ENCODE results near the gene TVP23A.
"Not testable (repeated sequence)": the region's sequence is repeated elsewhere in the genome, so short reads cannot be mapped to it uniquely, and the experiment has no call there.

The TVP23A gene

GRCh38 chr16:10780628-10781027 lies 38.0 kb downstream of the TVP23A start:
- Histone ChIP-seq H3K27ac (no peak overlapping the region), H3K27me3 (ENCODE audit: control insufficient read depth, insufficient read depth, low read length) (no peaks in the 10 kb centered on the region), H3K9me3 (ENCODE audit: control insufficient read depth, low read length) (no peaks in the 10 kb centered on the region), H3K36me3 (ENCODE audit: control insufficient read depth, insufficient read depth, low read length) (no peaks in the 10 kb centered on the region), H3K4me3 (ENCODE audit: low read depth, low read length) (no peak overlapping the region), H2AFZ (no peak overlapping the region), H3K4me2 (ENCODE audit: low read length) (no peak overlapping the region), H3K4me1 (no peaks in the 10 kb centered on the region), H3K79me2 (no peaks in the 10 kb centered on the region), H3K9ac (no peak overlapping the region)
- TF ChIP-seq, protein P1, sequence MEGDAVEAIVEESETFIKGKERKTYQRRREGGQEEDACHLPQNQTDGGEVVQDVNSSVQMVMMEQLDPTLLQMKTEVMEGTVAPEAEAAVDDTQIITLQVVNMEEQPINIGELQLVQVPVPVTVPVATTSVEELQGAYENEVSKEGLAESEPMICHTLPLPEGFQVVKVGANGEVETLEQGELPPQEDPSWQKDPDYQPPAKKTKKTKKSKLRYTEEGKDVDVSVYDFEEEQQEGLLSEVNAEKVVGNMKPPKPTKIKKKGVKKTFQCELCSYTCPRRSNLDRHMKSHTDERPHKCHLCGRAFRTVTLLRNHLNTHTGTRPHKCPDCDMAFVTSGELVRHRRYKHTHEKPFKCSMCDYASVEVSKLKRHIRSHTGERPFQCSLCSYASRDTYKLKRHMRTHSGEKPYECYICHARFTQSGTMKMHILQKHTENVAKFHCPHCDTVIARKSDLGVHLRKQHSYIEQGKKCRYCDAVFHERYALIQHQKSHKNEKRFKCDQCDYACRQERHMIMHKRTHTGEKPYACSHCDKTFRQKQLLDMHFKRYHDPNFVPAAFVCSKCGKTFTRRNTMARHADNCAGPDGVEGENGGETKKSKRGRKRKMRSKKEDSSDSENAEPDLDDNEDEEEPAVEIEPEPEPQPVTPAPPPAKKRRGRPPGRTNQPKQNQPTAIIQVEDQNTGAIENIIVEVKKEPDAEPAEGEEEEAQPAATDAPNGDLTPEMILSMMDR (IDR thresholded peaks at IDR 0.05) = no peak

GRCh38 chr16:10779908-10780307 lies 38.7 kb downstream of the TVP23A start:
- H3K4me3 ChIP-seq (ENCODE audit: low read depth, low read length); H3K27me3 ChIP-seq (ENCODE audit: control insufficient read depth, insufficient read depth, low read length); H3K4me1 ChIP-seq; H3K79me2 ChIP-seq; H3K9ac ChIP-seq; H3K27ac ChIP-seq; H3K4me2 ChIP-seq (ENCODE audit: low read length); H3K9me3 ChIP-seq (ENCODE audit: control insufficient read depth, low read length); H2AFZ ChIP-seq; H3K36me3 ChIP-seq (ENCODE audit: control insufficient read depth, insufficient read depth, low read length): not testable (repeated sequence)

GRCh38 chr16:10777356-10777755 lies 41.2 kb downstream of the TVP23A start:
- no peak overlapping the region for H3K4me3 ChIP-seq (ENCODE audit: low read depth, low read length)
- H3K27me3 ChIP-seq (ENCODE audit: control insufficient read depth, insufficient read depth, low read length) = no peaks in the 10 kb centered on the region
- no peaks in the 10 kb centered on the region for H3K9me3 ChIP-seq (ENCODE audit: control insufficient read depth, low read length)
- H3K9ac ChIP-seq = no peak overlapping the region
- no peak overlapping the region for H3K27ac ChIP-seq
- no peaks in the 10 kb centered on the region for H3K4me1 ChIP-seq
- TF ChIP-seq, protein P1 (IDR thresholded peaks at IDR 0.05) = no peak
- H2AFZ ChIP-seq = no peak overlapping the region
- no peaks in the 10 kb centered on the region for H3K36me3 ChIP-seq (ENCODE audit: control insufficient read depth, insufficient read depth, low read length)
- H3K4me2 ChIP-seq (ENCODE audit: low read length) = no peak overlapping the region
- H3K79me2 ChIP-seq = no peaks in the 10 kb centered on the region

- H3K9ac ChIP-seq; H2AFZ ChIP-seq; H3K4me2 ChIP-seq (ENCODE audit: low read length); H3K9me3 ChIP-seq (ENCODE audit: control insufficient read depth, low read length); H3K4me3 ChIP-seq (ENCODE audit: low read depth, low read length); H3K4me1 ChIP-seq; H3K27ac ChIP-seq; H3K36me3 ChIP-seq (ENCODE audit: control insufficient read depth, insufficient read depth, low read length); H3K79me2 ChIP-seq; H3K27me3 ChIP-seq (ENCODE audit: control insufficient read depth, insufficient read depth, low read length): not testable (repeated sequence)
Measured at GRCh38 chr16:10776923-10777322, 41.7 kb downstream of the TVP23A start.

- Histone ChIP-seq H3K9me3 (ENCODE audit: control insufficient read depth, low read length) (no peaks in the 10 kb centered on the region), H3K36me3 (ENCODE audit: control insufficient read depth, insufficient read depth, low read length) (no peaks in the 10 kb centered on the region), H3K9ac (no peak overlapping the region), H2AFZ (no peak overlapping the region), H3K4me1 (no peaks in the 10 kb centered on the region), H3K27ac (no peak overlapping the region), H3K4me2 (ENCODE audit: low read length) (no peak overlapping the region), H3K4me3 (ENCODE audit: low read depth, low read length) (no peak overlapping the region), H3K27me3 (ENCODE audit: control insufficient read depth, insufficient read depth, low read length) (no peaks in the 10 kb centered on the region), H3K79me2 (no peaks in the 10 kb centered on the region)
- TF ChIP-seq, protein P1 (IDR thresholded peaks at IDR 0.05) = no peak
Measured at GRCh38 chr16:10776280-10776679, 42.3 kb downstream of the TVP23A start.

DNA sequence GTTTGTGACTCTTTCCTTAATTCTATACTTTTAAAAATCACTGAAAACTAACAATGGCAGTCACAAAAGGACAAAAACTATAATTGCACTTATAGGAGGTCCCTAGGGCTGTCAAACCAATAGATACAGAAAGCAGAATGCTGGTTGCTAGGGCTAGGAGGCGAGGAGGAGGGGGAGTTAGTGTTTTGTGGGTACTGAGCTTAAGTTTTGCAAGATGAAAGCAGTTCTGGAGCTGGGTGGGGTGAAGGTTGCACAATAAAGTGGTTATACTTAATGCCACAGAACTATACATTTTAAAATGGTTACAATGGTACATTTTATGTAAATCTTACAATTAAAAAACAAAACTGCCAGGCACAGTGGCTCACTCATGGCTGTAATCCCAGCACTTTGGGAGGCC lies 47.7 kb downstream of the TVP23A start:
- Histone ChIP-seq H3K9ac (no peak overlapping the region), H3K9me3 (ENCODE audit: control insufficient read depth, low read length) (no peaks in the 10 kb centered on the region), H3K36me3 (ENCODE audit: control insufficient read depth, insufficient read depth, low read length) (no peaks in the 10 kb centered on the region), H3K4me1 (no peaks in the 10 kb centered on the region), H3K79me2 (no peaks in the 10 kb centered on the region), H2AFZ (no peak overlapping the region), H3K27me3 (ENCODE audit: control insufficient read depth, insufficient read depth, low read length) (no peaks in the 10 kb centered on the region), H3K4me3 (ENCODE audit: low read depth, low read length) (no peak overlapping the region), H3K4me2 (ENCODE audit: low read length) (no peak overlapping the region), H3K27ac (no peak overlapping the region)
- TF ChIP-seq, protein P1 (IDR thresholded peaks at IDR 0.05) = no peak
